Measurements from ENCODE around the gene PTPN7.

Gene PTPN7

DNA sequence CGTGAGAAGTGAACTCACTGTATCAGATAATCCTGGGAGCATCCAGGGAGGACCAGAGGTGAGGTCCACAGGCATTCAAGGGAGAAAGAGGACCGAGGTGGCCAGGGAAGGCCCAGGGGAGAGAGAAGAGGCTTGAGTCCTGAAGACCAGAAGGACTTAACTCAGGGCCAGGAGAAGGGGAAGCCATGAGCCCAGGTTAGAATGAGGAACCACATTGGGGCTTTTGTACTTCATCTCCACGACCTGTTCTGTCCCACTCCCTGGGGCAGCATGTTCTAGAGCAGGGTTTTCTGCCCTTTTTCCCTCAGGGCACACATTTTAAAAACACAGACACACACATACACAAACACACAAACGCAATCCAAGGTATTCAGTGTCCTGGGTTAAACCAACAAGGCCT lies 41.6 kb upstream of the PTPN7 start:
- TF ChIP-seq, protein P1, sequence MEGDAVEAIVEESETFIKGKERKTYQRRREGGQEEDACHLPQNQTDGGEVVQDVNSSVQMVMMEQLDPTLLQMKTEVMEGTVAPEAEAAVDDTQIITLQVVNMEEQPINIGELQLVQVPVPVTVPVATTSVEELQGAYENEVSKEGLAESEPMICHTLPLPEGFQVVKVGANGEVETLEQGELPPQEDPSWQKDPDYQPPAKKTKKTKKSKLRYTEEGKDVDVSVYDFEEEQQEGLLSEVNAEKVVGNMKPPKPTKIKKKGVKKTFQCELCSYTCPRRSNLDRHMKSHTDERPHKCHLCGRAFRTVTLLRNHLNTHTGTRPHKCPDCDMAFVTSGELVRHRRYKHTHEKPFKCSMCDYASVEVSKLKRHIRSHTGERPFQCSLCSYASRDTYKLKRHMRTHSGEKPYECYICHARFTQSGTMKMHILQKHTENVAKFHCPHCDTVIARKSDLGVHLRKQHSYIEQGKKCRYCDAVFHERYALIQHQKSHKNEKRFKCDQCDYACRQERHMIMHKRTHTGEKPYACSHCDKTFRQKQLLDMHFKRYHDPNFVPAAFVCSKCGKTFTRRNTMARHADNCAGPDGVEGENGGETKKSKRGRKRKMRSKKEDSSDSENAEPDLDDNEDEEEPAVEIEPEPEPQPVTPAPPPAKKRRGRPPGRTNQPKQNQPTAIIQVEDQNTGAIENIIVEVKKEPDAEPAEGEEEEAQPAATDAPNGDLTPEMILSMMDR (IDR thresholded peaks at IDR 0.05), result no peak

DNA sequence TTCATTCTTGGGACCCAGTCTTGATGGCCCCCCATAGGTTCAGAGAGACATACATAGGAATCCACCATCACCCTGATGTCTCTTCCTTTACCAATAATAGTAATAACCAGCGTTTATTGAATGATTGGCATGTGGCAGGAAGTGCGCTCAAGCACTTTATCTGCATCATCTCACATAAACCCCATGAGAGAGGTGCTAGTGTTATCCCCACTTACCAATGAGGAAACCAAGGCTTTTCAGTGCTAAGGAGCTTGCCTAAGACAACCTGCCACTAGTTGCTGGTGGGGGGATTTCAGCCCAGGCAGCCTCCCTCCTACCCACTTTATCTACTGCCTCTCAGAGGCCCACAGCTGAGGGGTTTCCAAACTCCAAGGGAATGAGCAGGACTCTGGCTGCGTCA lies 40.9 kb upstream of the PTPN7 start:
- TF ChIP-seq, protein P1 (IDR thresholded peaks at IDR 0.05), result no peak

DNA sequence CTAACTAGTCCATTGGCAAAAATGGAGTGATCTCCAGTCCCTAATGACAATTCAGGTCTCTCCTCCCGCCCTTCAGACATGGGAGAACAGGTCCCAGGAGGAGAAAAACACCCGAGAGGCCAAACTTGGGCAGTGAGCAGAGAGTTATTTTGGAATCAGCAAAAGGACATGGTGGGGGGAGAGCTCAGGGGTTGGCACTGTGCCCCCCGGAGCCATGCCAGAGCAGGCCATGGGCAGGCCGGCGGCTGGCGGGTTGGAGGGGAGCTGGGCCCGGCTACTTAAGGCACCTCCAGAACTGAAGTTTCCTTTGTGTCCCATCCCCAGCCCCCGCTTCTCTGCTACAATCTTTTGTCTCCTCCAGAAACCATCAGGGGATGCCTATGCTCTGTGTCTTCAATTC lies 40.3 kb upstream of the PTPN7 start:
- TF ChIP-seq, protein P1 (IDR thresholded peaks at IDR 0.05), result no peak

DNA sequence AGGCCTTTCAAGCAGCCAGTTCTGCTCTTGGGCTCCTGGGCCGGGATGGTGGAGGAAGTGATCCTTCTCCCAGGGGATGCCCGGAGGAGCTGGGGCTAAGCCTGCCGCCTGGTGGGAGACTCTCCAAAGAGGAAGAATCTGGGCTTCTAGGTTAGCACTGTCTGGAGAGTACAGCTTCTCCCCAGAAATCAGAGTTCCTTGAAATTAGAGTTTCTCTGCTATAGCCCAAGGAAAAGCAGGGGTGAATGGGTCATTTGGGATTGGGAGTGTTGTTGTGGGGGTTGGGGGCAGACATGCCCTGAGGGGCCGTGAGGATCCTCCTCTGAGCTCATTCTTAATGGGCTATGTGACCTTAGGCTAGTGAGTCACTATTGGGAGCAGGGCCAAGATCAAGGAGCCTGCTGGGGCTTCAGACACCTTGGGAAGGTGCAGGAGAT lies 39.7 kb upstream of the PTPN7 start:
- TF ChIP-seq, protein P1 (IDR thresholded peaks at IDR 0.05), result no peak

DNA sequence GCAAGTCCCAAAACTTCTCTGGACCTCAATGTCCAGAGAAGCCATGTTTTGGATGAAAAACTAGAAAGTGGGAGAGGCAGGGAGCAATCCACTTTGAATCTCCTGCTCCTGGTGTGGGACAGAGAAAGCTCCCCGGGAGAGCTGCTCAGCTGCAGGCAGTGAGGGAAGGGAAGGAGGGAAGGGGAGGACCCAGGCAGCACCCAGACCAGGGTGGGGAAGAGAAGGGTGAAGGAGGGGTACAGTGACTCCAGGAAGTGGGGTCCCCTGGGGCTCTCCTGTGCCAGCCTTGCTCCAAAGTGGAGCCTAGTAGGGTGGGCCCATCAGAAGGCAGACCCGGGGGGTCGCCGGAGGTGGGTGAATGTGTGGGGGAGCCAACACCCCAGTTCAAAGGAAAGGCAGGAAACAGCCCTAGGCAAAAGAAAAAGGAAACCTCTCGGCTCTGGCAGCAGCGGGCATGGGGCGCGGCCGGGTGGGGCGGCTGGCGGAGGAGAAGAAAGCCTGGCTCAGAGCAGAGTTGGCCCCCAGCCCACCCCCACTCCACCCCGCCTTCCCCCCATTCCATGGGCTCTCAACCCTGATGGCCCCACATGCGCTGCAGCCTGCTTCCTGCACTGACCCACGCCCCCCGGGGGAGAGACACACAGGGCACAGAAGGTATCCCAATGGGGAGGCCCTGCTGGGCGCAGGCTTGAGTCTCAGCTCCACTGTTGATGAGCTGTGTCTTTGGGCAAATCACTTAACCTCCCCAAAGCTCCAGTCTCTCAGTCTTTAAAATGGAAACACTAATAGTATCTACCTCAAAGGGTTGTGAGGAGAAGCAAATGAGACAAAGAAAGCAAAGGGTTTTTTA lies 38.9 kb upstream of the PTPN7 start:
- TF ChIP-seq, protein P1 (IDR thresholded peaks at IDR 0.05), result no peak

DNA sequence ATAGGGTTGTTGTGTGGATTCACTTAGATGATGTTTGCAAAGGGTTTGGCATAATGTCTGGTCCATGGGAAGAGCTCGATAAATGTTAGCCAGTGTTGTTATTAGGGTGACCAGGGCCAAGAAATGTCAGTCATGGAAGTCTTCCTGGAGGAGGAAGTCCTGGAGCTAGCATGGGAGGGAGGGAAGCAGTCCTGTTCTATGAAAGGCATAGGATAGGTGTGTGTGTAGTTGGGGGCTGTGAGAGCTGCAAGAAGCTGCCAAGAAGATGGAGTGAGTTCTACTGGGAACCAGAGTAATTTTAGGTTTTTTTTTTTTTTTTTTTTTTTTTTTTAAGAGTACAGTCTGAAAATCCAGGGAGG lies 37.9 kb upstream of the PTPN7 start:
- TF ChIP-seq, protein P1 (IDR thresholded peaks at IDR 0.05), result no peak

DNA sequence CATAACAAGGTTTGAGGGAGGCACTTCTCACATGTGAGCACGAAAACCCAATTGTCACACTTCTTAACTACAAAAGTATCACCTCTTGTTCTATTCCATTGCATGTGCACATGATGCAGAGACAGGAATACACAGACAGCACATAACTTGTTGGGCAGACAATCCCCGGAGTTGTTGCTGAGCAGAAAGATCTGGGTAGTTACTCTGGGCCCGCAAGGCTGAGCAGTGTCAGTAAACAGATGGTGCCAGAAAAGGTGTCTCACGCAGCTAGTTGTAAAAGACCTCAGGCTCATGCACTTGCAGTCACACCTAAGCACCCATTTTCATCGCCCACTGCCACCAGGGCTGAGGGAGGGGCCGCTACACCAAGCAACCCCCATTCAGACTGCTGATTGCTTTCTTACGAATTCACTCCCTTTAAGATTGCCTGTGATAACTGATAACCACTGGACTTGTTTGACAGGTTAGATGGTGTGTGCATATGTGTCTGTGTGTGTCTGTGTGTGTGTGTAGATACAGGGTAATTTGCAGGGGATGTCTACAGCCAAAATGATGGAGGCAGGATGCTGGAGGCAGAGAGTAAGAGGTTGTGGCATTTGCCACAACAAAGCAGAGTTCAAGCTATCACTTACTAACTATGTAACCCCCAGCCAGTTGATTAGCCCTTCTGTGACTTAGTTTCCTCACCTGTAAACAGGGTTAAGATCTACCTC lies 37.4 kb upstream of the PTPN7 start:
- TF ChIP-seq, protein P1 (IDR thresholded peaks at IDR 0.05), result no peak

Data from LNCAP (cell line).